ENCODE measurements around the gene ZC3HAV1.
"Not testable (repeated sequence)": the region's sequence is repeated elsewhere in the genome, so short reads cannot be mapped to it uniquely, and the experiment has no call there.

Gene ZC3HAV1

GRCh38 chr7:139112316-139112715 lies 2.8 kb upstream of the ZC3HAV1 start:
- DNase-seq: no peak

- DNase-seq: no peak
Measured at GRCh38 chr7:139111811-139112301, 2.3 kb upstream of the ZC3HAV1 start.

GRCh38 chr7:139111147-139111546 lies 1.6 kb upstream of the ZC3HAV1 start:
- no peak for DNase-seq

GRCh38 chr7:139109983-139110411 lies 477 bp upstream of the ZC3HAV1 start:
- DNase-seq: no peak

GRCh38 chr7:139108266-139109187 lies 993 bp downstream of the ZC3HAV1 start:
- peak; percentile 11 to 26 for DNase-seq

GRCh38 chr7:139106959-139107358 lies 2.6 kb downstream of the ZC3HAV1 start:
- no peak for DNase-seq

GRCh38 chr7:139106227-139106626 lies 3.3 kb downstream of the ZC3HAV1 start:
- DNase-seq: not testable (repeated sequence)

- no peak for DNase-seq
Measured at GRCh38 chr7:139105484-139105883, 4.0 kb downstream of the ZC3HAV1 start.

GRCh38 chr7:139104091-139104450 lies 5.4 kb downstream of the ZC3HAV1 start:
- DNase-seq: no peak

- no peak for DNase-seq
Measured at GRCh38 chr7:139103057-139103815, 6.3 kb downstream of the ZC3HAV1 start.

- DNase-seq: not testable (repeated sequence)
Measured at GRCh38 chr7:139101637-139102158, 7.8 kb downstream of the ZC3HAV1 start.

- no peak for DNase-seq
Measured at GRCh38 chr7:139099172-139099947, 10.2 kb downstream of the ZC3HAV1 start.

- no peak for DNase-seq
Measured at GRCh38 chr7:139095194-139095659, 14.3 kb downstream of the ZC3HAV1 start.

GRCh38 chr7:139094596-139094995 lies 14.9 kb downstream of the ZC3HAV1 start:
- DNase-seq: no peak

- DNase-seq: no peak
Measured at GRCh38 chr7:139094030-139094429, 15.5 kb downstream of the ZC3HAV1 start.

GRCh38 chr7:139093512-139093911 lies 16.0 kb downstream of the ZC3HAV1 start:
- not testable (repeated sequence) for DNase-seq

- no peak for DNase-seq
Measured at GRCh38 chr7:139092090-139092796, 17.3 kb downstream of the ZC3HAV1 start.

- DNase-seq: no peak
Measured at GRCh38 chr7:139091677-139091996, 17.9 kb downstream of the ZC3HAV1 start.

- DNase-seq: no peak
Measured at GRCh38 chr7:139089118-139089517, 20.4 kb downstream of the ZC3HAV1 start.

GRCh38 chr7:139088268-139088667 lies 21.3 kb downstream of the ZC3HAV1 start:
- no peak for DNase-seq

- no peak for DNase-seq
Measured at GRCh38 chr7:139087212-139087611, 22.3 kb downstream of the ZC3HAV1 start.

GRCh38 chr7:139086454-139086853 lies 23.1 kb downstream of the ZC3HAV1 start:
- DNase-seq: no peak
